Colonic mucosa (tissue), 4 donors: Measurements from ENCODE around the gene SLC22A17. TPM values are rescaled to one million over a fixed set of nuclear protein-coding genes. Genes with fewer than 3 reads are reported as not detected.
"Not testable (repeated sequence)": the region's sequence is repeated elsewhere in the genome, so short reads cannot be mapped to it uniquely, and the experiment has no call there.

Experiments used
- DNase-seq: peaks from one replicate; pipeline ENCODE4 v3.0.0-alpha.2; 2020
- H3K27ac ChIP-seq: fragments of 200-600 bp; one replicate; pipeline ENCODE4 v1.8.0; 2021
- H3K27me3 ChIP-seq: fragments of 200-600 bp; one replicate; pipeline ENCODE4 v1.8.0; 2021
- H3K36me3 ChIP-seq: fragments of 200-600 bp; one replicate; pipeline ENCODE4 v1.8.0; 2021
- H3K4me1 ChIP-seq: fragments of 200-600 bp; one replicate; pipeline ENCODE4 v1.8.0; 2021; ENCODE audit warnings: mild to moderate bottlenecking
- H3K4me3 ChIP-seq: fragments of 200-600 bp; one replicate; pipeline ENCODE4 v1.8.0; 2021
- H3K9ac ChIP-seq, 2 donors: one replicate each; pipeline ENCODE4 v1.7.0; 2013; ENCODE audit warnings: control low read depth in 2 of 2, low read depth in 2 of 2, low read length in 2 of 2
- H3K9me3 ChIP-seq: fragments of 200-600 bp; one replicate; pipeline ENCODE4 v1.8.0; 2021
- intact Hi-C: fragments of 100-400 bp; cut with DNase I; formaldehyde crosslinking; loops from one replicate; pipeline ENCODE4 v1.14.1; 2022
- total RNA-seq, 2 donors: library from RNA; stranded (reverse); fragmentation: NEBNext Ultra II Directional in 1 of 2; extraction: Animal tissue kit (Norgen Biotek cat#: 25700) in 1 of 2; gene quantifications; one replicate each; pipeline ENCODE4 v1.2.1, GENCODE V29; 2021
- TF ChIP-seq, protein P1 (sequence below): fragments of 200-600 bp; IDR thresholded peaks from one replicate; pipeline ENCODE4 v1.8.0; 2022; ENCODE audit warnings: antibody characterized with exemption, mild to moderate bottlenecking
- donor health status: healthy.
- donor health status: DM: no; HTN: no; CAD: no.
- donor health status: DM: no; HTN: no; CAD: no.

SLC22A17 gene
- total RNA-seq, 2 donors from 2014 or later, result 3.9 to 6.7 TPM

DNA sequence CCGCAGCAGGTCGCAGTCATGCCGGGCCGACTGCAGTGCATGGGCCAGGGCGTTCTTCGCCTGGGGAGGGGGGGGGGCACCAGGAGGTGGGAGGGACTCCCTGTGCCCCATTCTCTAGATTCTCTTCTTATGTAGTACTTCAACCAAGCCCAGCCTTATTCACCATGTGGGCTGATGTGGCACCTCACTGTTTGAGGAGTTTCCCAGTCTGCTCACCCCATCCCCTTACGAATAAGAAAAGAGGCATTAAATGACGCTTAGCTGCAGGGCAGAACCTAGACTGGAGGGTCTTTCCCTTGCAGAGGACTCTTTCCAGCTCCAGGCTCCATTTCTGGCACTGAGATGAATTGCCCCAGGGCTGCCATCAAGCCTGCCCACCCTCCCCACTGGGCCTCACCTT, 36.3 kb upstream of the SLC22A17 start:
- H3K9ac ChIP-seq, result no peak overlapping the region
- H3K27me3 ChIP-seq, result no peaks in the 10 kb centered on the region
- no peak overlapping the region for H3K27ac ChIP-seq
- no peak overlapping the region for H3K4me3 ChIP-seq
- intact Hi-C loops, result no loop called here
- no peaks in the 10 kb centered on the region for H3K36me3 ChIP-seq
- DNase-seq, result no peak
- H3K4me1 ChIP-seq, result no peaks in the 10 kb centered on the region
- TF ChIP-seq, protein P1, sequence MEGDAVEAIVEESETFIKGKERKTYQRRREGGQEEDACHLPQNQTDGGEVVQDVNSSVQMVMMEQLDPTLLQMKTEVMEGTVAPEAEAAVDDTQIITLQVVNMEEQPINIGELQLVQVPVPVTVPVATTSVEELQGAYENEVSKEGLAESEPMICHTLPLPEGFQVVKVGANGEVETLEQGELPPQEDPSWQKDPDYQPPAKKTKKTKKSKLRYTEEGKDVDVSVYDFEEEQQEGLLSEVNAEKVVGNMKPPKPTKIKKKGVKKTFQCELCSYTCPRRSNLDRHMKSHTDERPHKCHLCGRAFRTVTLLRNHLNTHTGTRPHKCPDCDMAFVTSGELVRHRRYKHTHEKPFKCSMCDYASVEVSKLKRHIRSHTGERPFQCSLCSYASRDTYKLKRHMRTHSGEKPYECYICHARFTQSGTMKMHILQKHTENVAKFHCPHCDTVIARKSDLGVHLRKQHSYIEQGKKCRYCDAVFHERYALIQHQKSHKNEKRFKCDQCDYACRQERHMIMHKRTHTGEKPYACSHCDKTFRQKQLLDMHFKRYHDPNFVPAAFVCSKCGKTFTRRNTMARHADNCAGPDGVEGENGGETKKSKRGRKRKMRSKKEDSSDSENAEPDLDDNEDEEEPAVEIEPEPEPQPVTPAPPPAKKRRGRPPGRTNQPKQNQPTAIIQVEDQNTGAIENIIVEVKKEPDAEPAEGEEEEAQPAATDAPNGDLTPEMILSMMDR, result no peak
- H3K9me3 ChIP-seq, result no peaks in the 10 kb centered on the region

- Histone ChIP-seq H3K27me3 (no peaks in the 10 kb centered on the region), H3K9ac (no peak overlapping the region), H3K4me1 (no peaks in the 10 kb centered on the region), H3K9me3 (no peaks in the 10 kb centered on the region), H3K4me3 (no peak overlapping the region), H3K36me3 (no peaks in the 10 kb centered on the region), H3K27ac (no peak overlapping the region)
- intact Hi-C loops, result no loop called here
- TF ChIP-seq, protein P1, result no peak
- DNase-seq, result no peak
Measured at GRCh38 chr14:23387916-23388882, 35.5 kb upstream of the SLC22A17 start.

DNA sequence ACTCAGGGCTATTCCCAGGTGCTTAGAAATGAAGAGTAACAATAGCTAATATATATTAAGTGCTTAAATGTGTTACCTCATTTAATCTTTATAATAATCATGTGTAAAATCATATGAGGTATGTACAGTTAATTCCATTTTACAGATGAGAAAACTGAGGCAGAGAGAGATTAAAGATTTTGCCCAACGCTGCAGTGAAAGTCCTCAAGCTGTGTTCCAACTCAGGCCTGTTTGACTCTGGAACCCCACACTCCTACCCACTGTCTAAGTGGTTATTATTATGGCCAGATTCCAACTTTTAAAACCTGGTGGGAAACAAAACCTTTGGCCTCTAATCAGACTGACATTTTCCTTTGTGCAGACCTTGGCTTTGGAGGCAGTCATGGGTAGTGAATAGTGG, 34.3 kb upstream of the SLC22A17 start:
- Histone ChIP-seq H3K9ac (no peak overlapping the region), H3K4me1 (no peaks in the 10 kb centered on the region), H3K9me3 (no peaks in the 10 kb centered on the region), H3K4me3 (no peak overlapping the region), H3K27ac (no peak overlapping the region), H3K36me3 (no peaks in the 10 kb centered on the region), H3K27me3 (no peaks in the 10 kb centered on the region)
- DNase-seq, result no peak
- TF ChIP-seq, protein P1, result no peak
- intact Hi-C loops, result no loop called here

GRCh38 chr14:23386266-23386657, 33.6 kb upstream of the SLC22A17 start:
- H3K36me3 ChIP-seq, DNase-seq, H3K9ac ChIP-seq, H3K27me3 ChIP-seq, H3K4me3 ChIP-seq, H3K9me3 ChIP-seq, H3K27ac ChIP-seq, intact Hi-C loops, H3K4me1 ChIP-seq: not testable (repeated sequence)

- H3K9ac ChIP-seq, result no peak overlapping the region
- no peaks in the 10 kb centered on the region for H3K36me3 ChIP-seq
- H3K9me3 ChIP-seq, result no peaks in the 10 kb centered on the region
- no peak overlapping the region for H3K27ac ChIP-seq
- TF ChIP-seq, protein P1, result no peak
- no peaks in the 10 kb centered on the region for H3K27me3 ChIP-seq
- H3K4me1 ChIP-seq, result no peaks in the 10 kb centered on the region
- intact Hi-C loops, result no loop called here
- DNase-seq, result no peak
- H3K4me3 ChIP-seq, result no peak overlapping the region
Measured at GRCh38 chr14:23385642-23386265, 33.1 kb upstream of the SLC22A17 start.

- H3K9me3 ChIP-seq, result no peaks in the 10 kb centered on the region
- no peak overlapping the region for H3K27ac ChIP-seq
- no peaks in the 10 kb centered on the region for H3K27me3 ChIP-seq
- no peak overlapping the region for H3K4me3 ChIP-seq
- no peak overlapping the region for H3K9ac ChIP-seq
- H3K36me3 ChIP-seq, result no peaks in the 10 kb centered on the region
- intact Hi-C loops, result no loop called here
- TF ChIP-seq, protein P1, result no peak
- H3K4me1 ChIP-seq, result no peaks in the 10 kb centered on the region
- no peak for DNase-seq
Measured at GRCh38 chr14:23385244-23385641, 32.6 kb upstream of the SLC22A17 start.
